ENCODE measurements around the gene SCNN1A. TPM values are rescaled to one million over a fixed set of nuclear protein-coding genes. Genes with fewer than 3 reads are reported as not detected.
A peak's percentile ranks its signal among the peaks of the same experiment; 100 is the strongest.

The SCNN1A gene
- total and polyA plus RNA-seq, 9 donors = 0.17 to 4.1 (median 0.24) TPM; not detected in 2

GRCh38 chr12:6327229-6328041, 47.9 kb downstream of the SCNN1A start:
- WGBS (ENCODE audit: insufficient coverage) = 32% methylated on average over 14 of the region's 33 CpGs

GRCh38 chr12:6326316-6327228, 48.8 kb downstream of the SCNN1A start:
- WGBS (ENCODE audit: insufficient coverage) = 49% methylated on average over 12 of the region's 21 CpGs
- H3K4me1 ChIP-seq (ENCODE audit: control insufficient read depth, insufficient read depth, low read length) = peaks cover 53% of the 10 kb centered on the region
- H3K9me3 ChIP-seq (replicated peaks; ENCODE audit: control insufficient read depth, low read depth, low read length) = no peaks in the 10 kb centered on the region
- no peak overlapping the region for H3K4me3 ChIP-seq (ENCODE audit: low read length)
- peaks cover 35% of the 10 kb centered on the region for H3K36me3 ChIP-seq (ENCODE audit: control insufficient read depth, insufficient read depth, low read length)
- no peak overlapping the region for H3K27ac ChIP-seq (ENCODE audit: low read length)
- no peaks in the 10 kb centered on the region for H3K27me3 ChIP-seq (ENCODE audit: control insufficient read depth, insufficient read depth, low read length)
- peak; percentile 76 for DNase-seq

More at GRCh38 chr12:6327229-6328041, 47.9 kb downstream of the SCNN1A start:
- Histone ChIP-seq H3K27me3 (ENCODE audit: control insufficient read depth, insufficient read depth, low read length) (no peaks in the 10 kb centered on the region), H3K4me1 (ENCODE audit: control insufficient read depth, insufficient read depth, low read length) (peaks cover 46% of the 10 kb centered on the region), H3K36me3 (ENCODE audit: control insufficient read depth, insufficient read depth, low read length) (peaks cover 42% of the 10 kb centered on the region), H3K27ac (ENCODE audit: low read length) (no peak overlapping the region), H3K9me3 (replicated peaks; ENCODE audit: control insufficient read depth, low read depth, low read length) (no peaks in the 10 kb centered on the region), H3K4me3 (ENCODE audit: low read length) (no peak overlapping the region)
- DNase-seq = peak; percentile 67

GRCh38 chr12:6324936-6325750, 50.2 kb downstream of the SCNN1A start:
- WGBS (ENCODE audit: insufficient coverage) = 86% methylated on average over 1 of the region's 6 CpGs
- Histone ChIP-seq H3K4me3 (ENCODE audit: low read length) (no peak overlapping the region), H3K4me1 (ENCODE audit: control insufficient read depth, insufficient read depth, low read length) (peaks cover 53% of the 10 kb centered on the region), H3K36me3 (ENCODE audit: control insufficient read depth, insufficient read depth, low read length) (peaks cover 21% of the 10 kb centered on the region), H3K9me3 (replicated peaks; ENCODE audit: control insufficient read depth, low read depth, low read length) (no peaks in the 10 kb centered on the region), H3K27ac (ENCODE audit: low read length) (peak overlapping the region; percentile 3), H3K27me3 (ENCODE audit: control insufficient read depth, insufficient read depth, low read length) (peaks cover 3% of the 10 kb centered on the region)
- DNase-seq = no peak

- Histone ChIP-seq H3K27me3 (ENCODE audit: control insufficient read depth, insufficient read depth, low read length) (peaks cover 6% of the 10 kb centered on the region), H3K4me3 (ENCODE audit: low read length) (no peak overlapping the region), H3K27ac (ENCODE audit: low read length) (peak overlapping the region; percentile 88), H3K9me3 (replicated peaks; ENCODE audit: control insufficient read depth, low read depth, low read length) (no peaks in the 10 kb centered on the region), H3K36me3 (ENCODE audit: control insufficient read depth, insufficient read depth, low read length) (peaks cover 14% of the 10 kb centered on the region), H3K4me1 (ENCODE audit: control insufficient read depth, insufficient read depth, low read length) (peaks cover 53% of the 10 kb centered on the region)
- DNase-seq = no peak
- WGBS (ENCODE audit: insufficient coverage) = no CpG with 5 or more reads among the region's 19 CpGs
Observed at GRCh38 chr12:6323995-6324711, 51.2 kb downstream of the SCNN1A start.

- Histone ChIP-seq H3K4me3 (ENCODE audit: low read length) (no peak overlapping the region), H3K27ac (ENCODE audit: low read length) (peak overlapping the region; percentile 88), H3K4me1 (ENCODE audit: control insufficient read depth, insufficient read depth, low read length) (peaks cover 52% of the 10 kb centered on the region), H3K27me3 (ENCODE audit: control insufficient read depth, insufficient read depth, low read length) (peaks cover 6% of the 10 kb centered on the region), H3K9me3 (replicated peaks; ENCODE audit: control insufficient read depth, low read depth, low read length) (no peaks in the 10 kb centered on the region), H3K36me3 (ENCODE audit: control insufficient read depth, insufficient read depth, low read length) (peaks cover 7% of the 10 kb centered on the region)
- peak; percentile 85 for DNase-seq
- WGBS (ENCODE audit: insufficient coverage) = 3% methylated on average over 14 of the region's 14 CpGs
Observed at GRCh38 chr12:6323340-6323994, 51.9 kb downstream of the SCNN1A start.

- no peak for DNase-seq
- Histone ChIP-seq H3K4me1 (ENCODE audit: control insufficient read depth, insufficient read depth, low read length) (peaks cover 47% of the 10 kb centered on the region), H3K36me3 (ENCODE audit: control insufficient read depth, insufficient read depth, low read length) (peaks cover 4% of the 10 kb centered on the region), H3K9me3 (replicated peaks; ENCODE audit: control insufficient read depth, low read depth, low read length) (no peaks in the 10 kb centered on the region), H3K27ac (ENCODE audit: low read length) (peak overlapping the region; percentile 88), H3K27me3 (ENCODE audit: control insufficient read depth, insufficient read depth, low read length) (peaks cover 9% of the 10 kb centered on the region), H3K4me3 (ENCODE audit: low read length) (no peak overlapping the region)
- 45% methylated on average over 2 of the region's 2 CpGs for WGBS (ENCODE audit: insufficient coverage)
Observed at GRCh38 chr12:6322969-6323339, 52.4 kb downstream of the SCNN1A start.

GRCh38 chr12:6322352-6322751, 53.0 kb downstream of the SCNN1A start:
- Histone ChIP-seq H3K27me3 (ENCODE audit: control insufficient read depth, insufficient read depth, low read length) (peaks cover 9% of the 10 kb centered on the region), H3K4me3 (ENCODE audit: low read length) (no peak overlapping the region), H3K36me3 (ENCODE audit: control insufficient read depth, insufficient read depth, low read length) (no peaks in the 10 kb centered on the region), H3K4me1 (ENCODE audit: control insufficient read depth, insufficient read depth, low read length) (peaks cover 41% of the 10 kb centered on the region), H3K27ac (ENCODE audit: low read length) (peak overlapping the region; percentile 13), H3K9me3 (replicated peaks; ENCODE audit: control insufficient read depth, low read depth, low read length) (no peaks in the 10 kb centered on the region)
- no peak for DNase-seq
- 70% methylated on average over 2 of the region's 4 CpGs for WGBS (ENCODE audit: insufficient coverage)

- Histone ChIP-seq H3K27me3 (ENCODE audit: control insufficient read depth, insufficient read depth, low read length) (peaks cover 9% of the 10 kb centered on the region), H3K27ac (ENCODE audit: low read length) (no peak overlapping the region), H3K36me3 (ENCODE audit: control insufficient read depth, insufficient read depth, low read length) (no peaks in the 10 kb centered on the region), H3K4me1 (ENCODE audit: control insufficient read depth, insufficient read depth, low read length) (peaks cover 37% of the 10 kb centered on the region), H3K9me3 (replicated peaks; ENCODE audit: control insufficient read depth, low read depth, low read length) (no peaks in the 10 kb centered on the region), H3K4me3 (ENCODE audit: low read length) (no peak overlapping the region)
- 61% methylated on average over 4 of the region's 6 CpGs for WGBS (ENCODE audit: insufficient coverage)
- no peak for DNase-seq
Observed at GRCh38 chr12:6321905-6322304, 53.5 kb downstream of the SCNN1A start.

- Histone ChIP-seq H3K9me3 (replicated peaks; ENCODE audit: control insufficient read depth, low read depth, low read length) (no peaks in the 10 kb centered on the region), H3K4me1 (ENCODE audit: control insufficient read depth, insufficient read depth, low read length) (peaks cover 26% of the 10 kb centered on the region), H3K27ac (ENCODE audit: low read length) (no peak overlapping the region), H3K4me3 (ENCODE audit: low read length) (no peak overlapping the region), H3K36me3 (ENCODE audit: control insufficient read depth, insufficient read depth, low read length) (no peaks in the 10 kb centered on the region), H3K27me3 (ENCODE audit: control insufficient read depth, insufficient read depth, low read length) (peaks cover 9% of the 10 kb centered on the region)
- DNase-seq = no peak
- no CpG with 5 or more reads among the region's 4 CpGs for WGBS (ENCODE audit: insufficient coverage)
Observed at GRCh38 chr12:6319446-6319845, 55.9 kb downstream of the SCNN1A start.

Measured in muscle of leg (tissue), 11 donors.